ENCODE measurements around the gene FAM124A. TPM values are rescaled to one million over a fixed set of nuclear protein-coding genes. Genes with fewer than 3 reads are reported as not detected.
A peak's percentile ranks its signal among the peaks of the same experiment; 100 is the strongest.
"Not testable (repeated sequence)": the region's sequence is repeated elsewhere in the genome, so short reads cannot be mapped to it uniquely, and the experiment has no call there.

Gene FAM124A
- total and polyA plus RNA-seq, 12 donors = 2.1 to 14.0 (median 7.0) TPM

GRCh38 chr13:51280379-51280940 lies 58.3 kb downstream of the FAM124A start:
- H3K4me3 ChIP-seq = no peak overlapping the region
- 64 to 71% methylated on average over 13 of the region's 13 CpGs for WGBS, 2 donors
- DNase-seq (no peak), ATAC-seq (peak in 4 of 8 donors; percentile 25 to 56 (median 40))
- H3K27me3 ChIP-seq = no peaks in the 10 kb centered on the region
- TF ChIP-seq CTCF (IDR thresholded peaks at IDR 0.05) = no peak
- intact Hi-C loops (cut with DNase I) = loop anchor here in 4 of 10 donors (2.0 to 5.0 kb wide), 3 partner anchors 38 to 58 kb away; partner anchors contain the start of gene FAM124A (in 3 of the 4)
- H3K27ac ChIP-seq = no peak overlapping the region
- peaks cover 2 to 47% (median 26%) of the 10 kb centered on the region in 9 donors for H3K4me1 ChIP-seq
- no peaks in the 10 kb centered on the region for H3K9me3 ChIP-seq
- H3K36me3 ChIP-seq = peaks cover 0 to 19% (median 0%) of the 10 kb centered on the region in 9 donors

- Histone ChIP-seq H3K27ac (peak overlapping the region in 3 of 10 donors; percentile 19 to 30 (median 24)), H3K4me3 (no peak overlapping the region), H3K9me3 (no peaks in the 10 kb centered on the region), H3K36me3 (peaks cover 0 to 19% (median 0%) of the 10 kb centered on the region in 9 donors), H3K27me3 (no peaks in the 10 kb centered on the region), H3K4me1 (peaks cover 0 to 28% (median 10%) of the 10 kb centered on the region in 9 donors)
- intact Hi-C loops (cut with DNase I) = loop anchor here in 3 of 10 donors (5.0 kb wide), 2 partner anchors 40 to 60 kb away; partner anchors contain the start of gene FAM124A (in 2 of the 3)
- peak in 4 of 8 donors; percentile 18 to 81 (median 47) for ATAC-seq
- peak in 1 of 2 donors; percentile 52 for DNase-seq
- WGBS, 2 donors = 43 to 58% methylated on average over 6 of the region's 6 CpGs
- TF ChIP-seq CTCF (IDR thresholded peaks at IDR 0.05) = no peak
These were observed 60.1 kb downstream of the FAM124A start for GRCh38 chr13:51282322-51282721.

GRCh38 chr13:51282923-51283322 lies 60.7 kb downstream of the FAM124A start:
- not testable (repeated sequence) for ATAC-seq, H3K4me3 ChIP-seq, H3K9me3 ChIP-seq, H3K27me3 ChIP-seq, DNase-seq
- intact Hi-C loops (cut with DNase I) = loop anchor here in 3 of 10 donors (5.0 kb wide), 2 partner anchors 41 to 61 kb away; partner anchors contain the start of gene FAM124A (in 2 of the 3)
- H3K27ac ChIP-seq = peak overlapping the region in 1 of 10 donors; percentile 24
- 92 to 98% methylated on average over 5 of the region's 5 CpGs for WGBS, 2 donors
- peaks cover 0 to 24% (median 6%) of the 10 kb centered on the region in 9 donors for H3K4me1 ChIP-seq
- H3K36me3 ChIP-seq = peaks cover 0 to 19% (median 0%) of the 10 kb centered on the region in 9 donors

- DNase-seq = no peak
- WGBS, 2 donors = 95 to 97% methylated on average over 1 of the region's 1 CpG
These were observed 61.2 kb downstream of the FAM124A start for GRCh38 chr13:51283371-51283770.

More at GRCh38 chr13:51283371-51283770, 61.2 kb downstream of the FAM124A start:
- no peak for TF ChIP-seq CTCF (IDR thresholded peaks at IDR 0.05)
- Histone ChIP-seq H3K27me3 (no peaks in the 10 kb centered on the region), H3K36me3 (peaks cover 0 to 17% (median 0%) of the 10 kb centered on the region in 9 donors), H3K4me3 (no peak overlapping the region), H3K9me3 (no peaks in the 10 kb centered on the region), H3K27ac (no peak overlapping the region), H3K4me1 (peaks cover 0 to 20% (median 2%) of the 10 kb centered on the region in 9 donors)
- intact Hi-C loops (cut with DNase I) = loop anchor here in 3 of 10 donors (5.0 kb wide), 2 partner anchors 41 to 61 kb away; partner anchors contain the start of gene FAM124A (in 2 of the 3)
- no peak for ATAC-seq

Data from heart right ventricle (tissue), 16 donors.